Tibial nerve (tissue), 4 donors: ENCODE measurements around the gene HTRA3.

Source experiments
- CTCF ChIP-seq, 5 experiments: fragments of 200-600 bp in 3 of 5; fragments of 450-650 bp in 2 of 5; sonication (generic) in 3 of 5; IDR thresholded peaks; one replicate each; pipeline ENCODE4 v1.5.1; 2016 to 2019; ENCODE audit warnings: antibody characterized with exemption in 5 of 5, mild to moderate bottlenecking in 3 of 5, moderate library complexity in 2 of 5
- EP300 ChIP-seq, 2 donors: sonication (generic); formaldehyde crosslinking; IDR thresholded peaks; one replicate each; pipeline ENCODE4 v1.6.1; 2017; ENCODE audit warnings: antibody characterized with exemption in 2 of 2, mild to moderate bottlenecking in 1 of 2

DNA sequence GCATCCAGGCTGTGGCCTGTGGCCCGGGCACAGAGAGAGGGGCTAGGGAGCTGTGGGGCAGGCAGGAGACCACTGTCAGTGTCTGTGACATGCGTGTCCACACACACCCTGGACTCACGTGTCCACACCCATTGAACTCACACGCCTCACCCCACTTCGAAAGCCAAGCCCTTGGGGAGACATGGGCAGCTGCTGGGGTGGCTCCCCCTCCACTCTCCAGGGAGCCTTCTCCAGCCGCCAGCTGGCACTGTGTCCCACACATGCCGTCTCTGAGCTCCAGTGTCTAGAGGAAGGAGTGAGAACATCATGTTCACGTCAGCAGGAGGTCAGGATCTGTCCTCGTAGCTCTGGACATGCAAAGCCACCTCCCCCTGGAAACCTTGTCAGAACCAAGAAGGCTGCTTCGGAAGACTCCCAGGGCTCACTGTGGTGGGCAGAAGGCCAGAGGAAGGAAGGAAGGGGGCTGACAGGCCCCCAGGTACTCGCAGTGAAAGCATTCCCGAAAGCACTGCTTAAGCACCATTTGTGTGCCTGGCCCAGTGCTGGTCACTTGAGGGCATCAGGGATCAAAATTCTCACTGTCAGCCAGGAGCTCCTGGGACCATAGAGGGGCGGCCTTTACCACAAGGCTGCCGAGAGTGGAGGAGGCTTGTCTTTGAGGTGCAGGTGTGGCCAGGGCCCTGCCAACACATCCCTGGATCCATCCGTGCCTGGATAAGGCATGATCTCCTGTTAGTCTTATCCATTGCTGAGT lies 61.4 kb downstream of the HTRA3 start:
- TF ChIP-seq CTCF (IDR thresholded peaks at IDR 0.05) (no peak), EP300 (IDR thresholded peaks at IDR 0.05) (peak in 1 of 2 donors; percentile 19)
